Right ventricle myocardium inferior (tissue), 1 donor: ENCODE results near the gene CCNY. TPM values are rescaled to one million over a fixed set of nuclear protein-coding genes. Genes with fewer than 3 reads are reported as not detected.

ENCODE experiments used
- ATAC-seq: fragments of 200-7000 bp; cut with Tn5 transposase; one replicate; pipeline ENCODE4 v1.9.1; 2020; ENCODE audit warnings: mild to moderate bottlenecking, moderate library complexity
- DNase-seq: peaks from one replicate; pipeline ENCODE4 v3.0.0; 2021; ENCODE audit errors: missing footprints
- intact Hi-C: fragments of 100-400 bp; cut with DNase I; formaldehyde crosslinking; loops from one replicate; pipeline ENCODE4 v1.11.0; 2022
- total RNA-seq: library from RNA; stranded (reverse); fragmentation: NEBNext Ultra II Directional; extraction: Animal tissue kit (Norgen Biotek cat#: 25700); gene quantifications from one replicate; pipeline ENCODE4 v1.2.1, GENCODE V29; 2021
- donor health status: DM: no; HTN: yes; CAD: no; lungs with severe emphysema.

CCNY gene
- total RNA-seq, 1 donor from 2014 or later: 91.8 TPM

GRCh38 chr10:35328404-35329037 is 7.8 kb upstream of the CCNY start:
- intact Hi-C loops: loop anchor here (5.0 kb wide), 1 partner anchor 86 kb away; no protein-coding TSS in a partner anchor
- DNase-seq: no peak
- ATAC-seq: no peak

DNA sequence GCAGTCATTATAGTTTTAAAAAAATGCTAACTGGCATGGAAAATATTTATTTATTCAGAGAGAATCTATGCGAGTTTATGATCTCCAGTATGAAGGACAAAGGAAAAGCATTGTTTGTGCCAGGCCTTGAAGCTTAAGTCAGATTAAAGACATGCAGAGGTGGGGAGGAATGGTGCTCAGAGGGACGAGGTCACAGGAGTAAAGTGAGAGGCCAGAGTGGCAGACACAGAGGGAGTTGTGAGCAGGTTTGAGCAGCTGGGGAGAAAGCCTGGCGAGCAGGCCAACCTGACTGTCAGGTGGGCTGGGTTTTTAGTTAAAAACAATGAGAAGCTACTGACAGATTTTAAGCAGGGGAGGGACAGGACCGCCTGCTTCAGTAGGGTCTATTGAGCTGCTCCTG is 6.8 kb upstream of the CCNY start:
- intact Hi-C loops: loop anchor here (5.0 kb wide), 1 partner anchor 87 kb away; no protein-coding TSS in a partner anchor
- ATAC-seq (no peak), DNase-seq (no peak)

- DNase-seq (no peak), ATAC-seq (no peak)
- intact Hi-C loops: loop anchor here (10.0 kb wide), 1 partner anchor 207 kb away; the partner anchor contains the start of gene CREM
These were observed 4.2 kb upstream of the CCNY start for GRCh38 chr10:35331894-35332640.

DNA sequence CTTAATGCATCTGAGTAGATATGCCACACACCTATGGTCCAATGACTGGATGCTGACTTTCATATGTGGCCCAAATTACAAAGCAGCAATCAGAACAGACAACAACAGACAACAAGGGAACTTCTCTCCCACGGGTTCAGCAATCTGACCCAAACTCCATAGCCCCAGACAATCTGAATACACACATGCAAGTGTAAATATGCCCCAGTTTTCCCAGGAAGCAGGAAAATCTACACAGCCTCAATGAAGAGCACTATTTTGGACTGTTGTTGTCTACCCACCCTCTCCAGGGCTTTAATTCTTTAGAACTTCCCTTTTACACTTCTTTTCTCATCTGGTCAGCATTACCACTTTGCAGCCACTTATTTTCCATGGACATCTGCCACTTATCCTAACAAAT is 2.0 kb upstream of the CCNY start:
- no peak for ATAC-seq
- intact Hi-C loops: loop anchor here (10.0 kb wide), 1 partner anchor 209 kb away; the partner anchor contains the start of gene CREM
- no peak for DNase-seq

GRCh38 chr10:35335133-35336083 is 901 bp upstream of the CCNY start:
- intact Hi-C loops: loop anchor here (2.0 to 10.0 kb wide), 5 partner anchors 37 to 229 kb away; partner anchors contain the start of gene CREM

GRCh38 chr10:35336921-35337823 is 863 bp downstream of the CCNY start:
- ATAC-seq (peak; percentile 8), DNase-seq (peak; percentile 78)
- intact Hi-C loops: loop anchor here (2.0 to 10.0 kb wide), 5 partner anchors 35 to 228 kb away; partner anchors contain the start of gene CREM

More at GRCh38 chr10:35335133-35336083, 901 bp upstream of the CCNY start:
- peak; percentile 2 for ATAC-seq
- peak; percentile 73 for DNase-seq

DNA sequence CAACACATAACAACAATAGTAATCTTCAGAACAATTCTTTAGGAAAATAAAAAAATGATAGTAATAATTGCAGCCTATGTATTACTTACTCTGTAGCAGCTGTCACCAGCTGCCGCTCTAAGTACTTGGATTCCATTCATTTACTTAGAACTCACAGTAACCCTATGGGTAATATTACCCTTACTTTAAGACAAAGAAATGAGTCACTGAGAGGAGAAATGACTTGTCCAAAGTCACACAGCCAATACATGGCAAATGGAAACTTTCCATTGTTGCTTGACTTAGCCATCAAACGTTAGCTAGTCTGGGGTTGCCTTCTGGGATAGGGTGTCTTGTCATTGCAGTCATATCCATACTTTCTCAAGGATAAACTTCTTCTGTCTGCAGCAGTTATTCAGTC is 3.6 kb downstream of the CCNY start:
- intact Hi-C loops: loop anchor here (5.0 to 10.0 kb wide), 3 partner anchors 32 to 215 kb away; partner anchors contain the start of gene CREM
- ATAC-seq: no peak
- no peak for DNase-seq

DNA sequence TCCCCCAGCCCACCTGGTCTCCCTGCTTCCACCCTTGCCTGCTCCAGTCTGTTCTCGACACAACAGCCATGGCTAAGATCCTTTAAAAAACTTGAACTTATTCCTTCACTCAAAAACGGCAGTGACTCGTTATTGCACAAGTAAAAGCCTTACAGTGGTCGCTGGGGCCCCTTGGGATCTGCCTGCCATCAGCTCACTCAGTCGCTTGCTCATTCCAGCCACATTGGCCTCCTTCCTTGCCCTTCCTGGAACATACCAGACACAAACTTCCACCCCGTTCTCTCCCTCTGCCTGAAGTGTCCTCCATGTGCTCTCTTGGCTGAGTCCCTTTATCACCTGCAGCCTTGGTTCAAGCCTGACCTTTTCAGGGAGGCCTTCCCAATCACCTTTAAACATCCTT is 4.7 kb downstream of the CCNY start:
- DNase-seq (no peak), ATAC-seq (no peak)
- intact Hi-C loops: no loop called here

DNA sequence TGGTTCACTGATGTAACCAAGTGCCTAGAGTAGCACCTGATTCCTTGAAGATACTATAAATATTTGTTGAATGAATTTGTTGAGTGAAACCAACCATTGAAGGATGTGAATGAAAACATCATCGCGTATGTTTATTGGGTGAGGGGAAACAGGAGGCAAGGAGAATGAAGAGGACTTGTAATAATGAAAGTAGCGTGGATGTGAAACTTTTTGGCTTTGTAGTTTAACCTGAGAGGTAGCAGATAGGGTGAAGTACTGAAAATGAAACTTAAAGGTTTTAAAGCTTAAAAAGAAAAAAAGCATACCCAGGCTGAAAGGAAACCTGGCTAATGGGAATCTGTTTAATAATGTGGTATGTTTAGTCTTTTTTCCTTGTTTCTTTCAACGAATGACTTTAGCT is 5.2 kb downstream of the CCNY start:
- ATAC-seq: no peak
- no peak for DNase-seq
- intact Hi-C loops: no loop called here

GRCh38 chr10:35342183-35342753 is 6.0 kb downstream of the CCNY start:
- intact Hi-C loops: no loop called here
- DNase-seq (no peak), ATAC-seq (no peak)

- DNase-seq (no peak), ATAC-seq (no peak)
- intact Hi-C loops: no loop called here
These were observed 7.4 kb downstream of the CCNY start for GRCh38 chr10:35343739-35344138.

DNA sequence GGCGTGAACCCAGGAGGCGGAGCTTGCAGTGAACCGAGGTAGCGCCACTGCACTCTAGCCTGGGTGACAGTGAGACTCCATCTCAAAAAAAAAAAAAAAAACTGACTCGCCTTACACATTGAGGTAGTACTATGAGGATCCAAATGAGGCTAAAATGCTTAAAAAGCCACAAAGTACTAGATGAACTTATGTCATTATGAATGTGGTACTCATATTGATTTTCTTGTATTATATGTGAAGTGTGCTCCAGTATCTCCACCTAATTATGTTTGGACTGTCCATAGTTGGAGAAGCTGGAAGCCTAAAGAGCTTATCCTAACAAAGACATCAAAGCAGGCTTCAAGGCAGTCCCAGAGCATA is 9.1 kb downstream of the CCNY start:
- intact Hi-C loops: no loop called here
- no peak for ATAC-seq
- DNase-seq: no peak

DNA sequence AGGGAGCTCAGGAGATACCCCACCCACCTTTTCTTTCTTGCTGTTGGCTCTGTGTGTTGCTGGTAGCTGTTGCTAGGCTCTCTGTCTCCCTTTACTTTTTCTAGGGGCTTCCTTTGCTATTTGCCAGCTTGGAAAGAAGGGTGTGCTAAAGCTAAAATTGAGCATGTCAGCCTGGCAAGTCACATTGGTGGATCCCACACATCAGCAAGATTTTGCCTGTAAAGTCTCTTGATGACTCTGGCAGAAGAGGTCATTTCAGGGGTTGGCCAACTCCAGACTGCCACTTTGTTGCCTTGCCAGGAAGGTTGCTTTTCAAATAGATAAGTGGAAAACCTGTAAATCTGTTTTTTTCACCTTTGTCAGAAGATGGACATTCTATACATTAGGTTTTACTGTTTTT is 9.9 kb downstream of the CCNY start:
- ATAC-seq: no peak
- intact Hi-C loops: no loop called here
- DNase-seq: no peak

DNA sequence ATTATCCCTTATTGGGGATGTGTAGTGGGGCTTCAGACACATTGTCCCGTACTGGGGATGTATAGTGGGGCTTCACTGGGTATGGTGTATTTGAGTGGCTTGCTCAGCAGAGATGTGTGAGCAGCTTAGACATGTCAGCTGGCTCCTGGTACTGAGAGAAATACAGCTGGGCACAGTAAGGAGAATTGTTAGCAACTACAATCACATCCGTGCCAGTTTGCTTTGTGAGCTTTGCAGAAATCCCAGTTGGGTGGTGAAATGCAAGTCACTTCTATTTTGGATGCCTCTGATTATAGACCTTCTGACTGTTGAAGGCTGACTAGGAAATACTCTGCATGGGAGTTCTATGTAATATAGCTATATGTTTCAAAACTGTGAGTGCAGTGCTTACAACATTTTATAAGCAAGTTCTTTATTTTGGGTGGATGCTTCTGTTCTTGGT is 10.8 kb downstream of the CCNY start:
- intact Hi-C loops: no loop called here
- DNase-seq (no peak), ATAC-seq (peak; percentile 81)

DNA sequence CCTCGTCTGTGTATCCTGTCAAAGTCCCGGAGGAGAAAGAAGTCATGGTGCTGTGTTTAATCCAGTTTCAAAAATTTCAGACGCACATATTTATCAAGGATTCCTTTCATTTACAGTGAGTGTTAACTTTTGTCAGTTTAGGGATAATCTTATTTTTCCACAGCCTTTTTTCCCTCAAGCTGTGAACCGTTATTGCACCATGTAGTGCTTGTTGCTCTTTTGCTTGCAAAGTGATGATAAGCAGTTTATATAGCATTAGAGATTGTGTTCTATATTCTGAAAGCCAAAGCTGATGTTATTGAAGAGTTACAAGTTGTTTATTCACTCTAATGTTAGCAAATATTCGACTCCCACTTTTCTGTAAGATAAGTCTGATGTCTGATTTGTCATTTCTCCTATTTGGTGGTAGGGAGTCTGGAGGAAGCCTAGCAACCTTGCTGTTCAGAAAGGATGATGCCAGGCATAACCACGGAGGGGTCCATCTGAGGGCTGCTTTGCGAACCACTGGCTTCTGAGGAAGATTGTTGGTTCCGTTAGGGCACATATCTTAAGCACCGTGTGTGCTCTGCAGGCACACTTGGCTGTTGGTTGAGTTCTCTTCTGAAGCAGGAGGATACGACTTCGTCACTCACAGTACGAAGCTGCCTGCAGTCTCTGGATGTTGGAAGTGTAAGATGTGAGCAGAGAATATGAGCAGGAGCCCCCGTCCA is 11.7 kb downstream of the CCNY start:
- DNase-seq (no peak), ATAC-seq (peak; percentile 17)
- intact Hi-C loops: no loop called here

DNA sequence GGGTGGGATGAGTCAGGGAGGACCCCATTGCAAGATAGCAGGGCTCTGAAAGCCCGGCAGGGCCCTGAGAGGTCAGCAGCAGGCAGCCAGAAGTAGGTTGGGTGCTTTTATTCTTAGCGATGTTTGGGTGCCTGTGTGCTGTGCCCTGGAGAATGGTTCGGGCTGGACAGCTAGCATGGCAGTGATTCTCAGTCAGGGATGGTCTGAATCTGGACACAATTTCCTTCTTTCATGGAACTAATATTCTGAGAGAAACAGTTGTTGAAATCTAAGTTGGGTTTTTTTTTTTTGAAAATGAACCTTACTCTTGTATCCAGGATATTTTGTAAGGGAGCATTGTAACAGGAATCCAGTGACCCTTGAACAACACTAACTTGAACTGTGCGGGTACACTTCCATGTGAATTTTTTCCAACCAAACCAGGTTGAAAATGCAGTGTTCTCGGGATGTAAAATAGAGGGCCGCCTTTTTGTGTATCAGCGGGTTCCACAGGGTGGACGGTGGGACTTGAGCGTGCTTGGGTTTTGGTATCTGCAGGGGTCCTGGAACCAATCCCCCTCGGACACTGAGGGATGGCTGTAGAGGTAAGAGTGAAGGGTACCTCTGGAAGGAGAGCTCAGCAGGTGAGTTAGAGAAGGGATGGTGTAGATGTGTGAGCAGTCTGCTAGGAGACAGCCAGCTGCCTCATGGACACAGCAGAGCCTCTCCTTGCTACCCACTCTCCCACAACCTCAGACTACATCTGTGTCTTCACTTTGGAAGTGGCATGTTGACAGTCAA is 12.5 kb downstream of the CCNY start:
- no peak for DNase-seq
- intact Hi-C loops: no loop called here
- peak; percentile 11 for ATAC-seq
